Astrocyte of the cerebellum (primary cell): Measurements from ENCODE around the gene FAM124A.

Experiments
- DNase-seq: peaks from one replicate; pipeline ENCODE4 v3.0.0-alpha.2; 2011; ENCODE audit warnings: low read depth
- H3K4me3 ChIP-seq: 2 replicates; pipeline ENCODE4 v1.5.1; 2011; ENCODE audit warnings: mild to moderate bottlenecking, low read depth, low read length, moderate library complexity
- CTCF ChIP-seq: IDR thresholded peaks from 2 replicates; pipeline ENCODE4 v1.5.1; 2012; ENCODE audit warnings: low read length, low read depth, moderate library complexity, mild to moderate bottlenecking; ENCODE audit errors: missing control alignments
- in situ Hi-C: cut with HindIII; loops from 2 replicates; pipeline ENCODE4 v1.10.0; 2017; ENCODE audit warnings: low sequenced_read_pairs

Gene FAM124A

DNA sequence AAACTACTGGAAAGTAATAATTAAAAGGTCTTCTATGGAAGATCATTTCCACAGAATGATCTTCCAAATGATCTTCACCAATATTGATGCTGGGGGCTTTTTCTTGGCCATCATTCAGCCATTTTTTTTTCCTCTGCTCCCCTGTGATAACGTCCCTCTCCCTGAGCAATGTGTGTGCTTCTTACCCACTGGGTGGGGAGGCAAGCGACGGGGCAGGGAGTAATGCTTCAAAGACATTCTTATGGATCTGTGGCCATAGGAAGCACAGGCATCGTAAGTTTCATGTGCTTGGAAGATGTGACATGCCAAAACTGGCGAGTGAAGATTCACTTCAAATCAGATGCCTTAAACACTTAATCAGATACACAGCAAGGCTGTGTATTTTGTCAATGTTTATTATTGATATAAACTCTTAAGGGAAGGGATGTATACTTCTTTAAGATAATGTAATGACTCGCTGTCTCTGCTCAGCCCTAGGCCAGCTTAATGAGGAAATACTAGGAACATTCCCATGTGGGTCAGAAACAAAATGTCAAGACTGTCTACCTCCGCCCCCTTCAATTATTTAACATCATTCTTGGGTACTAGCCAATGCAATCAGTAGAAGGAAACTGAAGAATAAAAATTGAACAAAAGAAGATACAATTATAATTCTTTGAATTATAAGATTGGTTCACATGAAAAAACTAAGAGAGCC, 83.2 kb downstream of the FAM124A start:
- in situ Hi-C loops = no loop called here
- H3K4me3 ChIP-seq = no peak overlapping the region
- no peak for TF ChIP-seq CTCF
- DNase-seq = no peak

DNA sequence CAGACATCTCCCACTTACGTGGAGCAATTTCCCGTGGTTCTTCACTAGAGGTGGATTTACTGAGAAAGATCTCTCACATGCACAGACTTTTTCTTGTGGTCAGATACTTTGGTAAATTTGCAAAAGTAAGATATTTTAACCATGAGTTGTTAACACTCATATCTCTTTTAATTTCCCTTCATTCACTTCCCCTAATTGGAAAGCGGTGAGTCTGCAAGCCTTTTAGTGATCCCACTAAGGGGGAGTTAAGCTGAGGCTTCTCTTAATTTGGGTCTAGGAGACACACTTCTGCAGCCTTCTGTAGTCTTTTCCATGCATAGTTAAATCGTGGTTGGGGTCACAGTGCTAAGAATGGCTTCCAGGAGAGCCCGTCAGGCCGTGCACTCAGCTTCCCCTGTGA, 86.6 kb downstream of the FAM124A start:
- in situ Hi-C loops = no loop called here
- TF ChIP-seq CTCF = no peak
- no peak for DNase-seq
- H3K4me3 ChIP-seq = no peak overlapping the region

DNA sequence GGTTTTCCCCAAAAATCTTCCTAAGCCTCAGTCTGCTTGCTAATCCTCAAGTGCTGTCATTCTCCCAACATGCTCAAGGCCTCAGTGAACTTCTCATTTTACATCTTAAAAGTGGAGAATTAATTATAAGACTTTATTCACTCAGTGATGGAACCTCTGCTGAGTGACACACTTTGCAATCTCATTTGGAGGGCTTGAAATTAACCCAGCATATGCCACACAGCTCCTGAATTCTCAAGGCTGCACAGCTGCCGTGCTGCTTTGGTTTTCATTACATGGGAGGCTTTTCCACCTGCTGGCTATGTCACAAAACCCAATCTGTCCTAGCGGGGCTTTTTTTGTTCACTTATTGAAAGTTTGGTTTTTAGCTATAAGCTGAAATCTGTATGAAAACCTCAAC, 89.0 kb downstream of the FAM124A start:
- no peak for TF ChIP-seq CTCF
- DNase-seq = no peak
- in situ Hi-C loops = no loop called here

GRCh38 chr13:51311957-51312520, 89.8 kb downstream of the FAM124A start:
- no peak overlapping the region for H3K4me3 ChIP-seq
- no peak for TF ChIP-seq CTCF
- no peak for DNase-seq
- in situ Hi-C loops = no loop called here

More for the DNA sequence above, 89.0 kb downstream of the FAM124A start:
- no peak overlapping the region for H3K4me3 ChIP-seq

GRCh38 chr13:51313619-51314018, 91.4 kb downstream of the FAM124A start:
- no peak for TF ChIP-seq CTCF
- no peak for DNase-seq
- H3K4me3 ChIP-seq = no peak overlapping the region
- in situ Hi-C loops = no loop called here

DNA sequence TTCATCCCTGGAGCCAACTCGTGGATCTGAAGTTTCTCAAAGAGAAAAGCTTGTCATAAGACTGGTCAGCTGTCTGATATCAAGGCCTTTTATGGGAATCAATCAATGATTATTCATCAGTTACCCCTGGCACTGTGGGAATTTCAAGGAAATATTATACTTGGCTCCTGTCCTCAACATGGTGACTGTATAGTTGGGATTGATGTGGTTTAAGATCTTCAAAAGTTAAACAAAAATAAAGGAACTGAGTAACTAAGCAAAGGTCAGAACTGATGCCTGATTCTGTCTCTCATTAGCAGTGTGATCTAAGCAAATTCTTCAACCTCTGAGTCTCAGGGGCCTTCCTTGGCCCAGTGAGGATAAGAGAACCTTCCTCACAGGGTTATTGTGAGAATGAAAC, 95.1 kb downstream of the FAM124A start:
- TF ChIP-seq CTCF = no peak
- H3K4me3 ChIP-seq = no peak overlapping the region
- peak; percentile 39 for DNase-seq
- in situ Hi-C loops = no loop called here

- no peak overlapping the region for H3K4me3 ChIP-seq
- no peak for DNase-seq
- TF ChIP-seq CTCF = no peak
- in situ Hi-C loops = no loop called here
These were observed 95.8 kb downstream of the FAM124A start for GRCh38 chr13:51318015-51318414.
